ENCODE data around the gene SYT17.

SYT17 gene

GRCh38 chr16:19179546-19180490, 11.8 kb downstream of the SYT17 start:
- DNase-seq (ENCODE audit: low read depth): peak; percentile 59
- H3K4me3 ChIP-seq (ENCODE audit: low read length): no peak overlapping the region
- peak; percentile 61 for TF ChIP-seq CTCF (IDR thresholded peaks at IDR 0.05; ENCODE audit: insufficient read depth, low read depth, low read length, missing control alignments)

- no peak for DNase-seq (ENCODE audit: low read depth)
- no peak for TF ChIP-seq CTCF (IDR thresholded peaks at IDR 0.05; ENCODE audit: insufficient read depth, low read depth, low read length, missing control alignments)
Measured at GRCh38 chr16:19180741-19181140, 12.7 kb downstream of the SYT17 start.

GRCh38 chr16:19182481-19182880, 14.4 kb downstream of the SYT17 start:
- TF ChIP-seq CTCF (IDR thresholded peaks at IDR 0.05; ENCODE audit: insufficient read depth, low read depth, low read length, missing control alignments): no peak
- peak; percentile 25 for DNase-seq (ENCODE audit: low read depth)
- no peak overlapping the region for H3K4me3 ChIP-seq (ENCODE audit: low read length)

More at GRCh38 chr16:19180741-19181140, 12.7 kb downstream of the SYT17 start:
- H3K4me3 ChIP-seq (ENCODE audit: low read length): no peak overlapping the region

GRCh38 chr16:19183187-19183586, 15.1 kb downstream of the SYT17 start:
- no peak for TF ChIP-seq CTCF (IDR thresholded peaks at IDR 0.05; ENCODE audit: insufficient read depth, low read depth, low read length, missing control alignments)
- no peak for DNase-seq (ENCODE audit: low read depth)
- H3K4me3 ChIP-seq (ENCODE audit: low read length): no peak overlapping the region

- TF ChIP-seq CTCF (IDR thresholded peaks at IDR 0.05; ENCODE audit: insufficient read depth, low read depth, low read length, missing control alignments): no peak
- H3K4me3 ChIP-seq (ENCODE audit: low read length): no peak overlapping the region
- DNase-seq (ENCODE audit: low read depth): no peak
Measured at GRCh38 chr16:19184823-19185509, 16.9 kb downstream of the SYT17 start.

- H3K4me3 ChIP-seq (ENCODE audit: low read length): no peak overlapping the region
- no peak for DNase-seq (ENCODE audit: low read depth)
- TF ChIP-seq CTCF (IDR thresholded peaks at IDR 0.05; ENCODE audit: insufficient read depth, low read depth, low read length, missing control alignments): no peak
Measured at GRCh38 chr16:19185510-19185851, 17.4 kb downstream of the SYT17 start.

All from epithelial cell of esophagus (primary cell).